Measurements from ENCODE around the gene FIBCD1.
"Not testable (repeated sequence)": the region's sequence is repeated elsewhere in the genome, so short reads cannot be mapped to it uniquely, and the experiment has no call there.

The FIBCD1 gene

GRCh38 chr9:130972957-130973685 is 34.1 kb upstream of the FIBCD1 start:
- DNase-seq, result no peak

- no peak for DNase-seq
Measured at GRCh38 chr9:130972277-130972956, 33.4 kb upstream of the FIBCD1 start.

- DNase-seq, result no peak
Measured at GRCh38 chr9:130971294-130971849, 32.3 kb upstream of the FIBCD1 start.

GRCh38 chr9:130970855-130971254 is 31.8 kb upstream of the FIBCD1 start:
- DNase-seq, result no peak

- no peak for DNase-seq
Measured at GRCh38 chr9:130970052-130970451, 31.0 kb upstream of the FIBCD1 start.

GRCh38 chr9:130965680-130966079 is 26.6 kb upstream of the FIBCD1 start:
- no peak for DNase-seq

- DNase-seq, result no peak
Measured at GRCh38 chr9:130963916-130964315, 24.9 kb upstream of the FIBCD1 start.

- no peak for DNase-seq
Measured at GRCh38 chr9:130963337-130963908, 24.4 kb upstream of the FIBCD1 start.

- no peak for DNase-seq
Measured at GRCh38 chr9:130962418-130963316, 23.6 kb upstream of the FIBCD1 start.

GRCh38 chr9:130961511-130962300 is 22.7 kb upstream of the FIBCD1 start:
- no peak for DNase-seq

- no peak for DNase-seq
Measured at GRCh38 chr9:130960522-130961378, 21.7 kb upstream of the FIBCD1 start.

- no peak for DNase-seq
Measured at GRCh38 chr9:130959809-130960334, 20.8 kb upstream of the FIBCD1 start.

- DNase-seq, result not testable (repeated sequence)
Measured at GRCh38 chr9:130958564-130958963, 19.5 kb upstream of the FIBCD1 start.

GRCh38 chr9:130957451-130958203 is 18.6 kb upstream of the FIBCD1 start:
- DNase-seq, result no peak

- DNase-seq, result no peak
Measured at GRCh38 chr9:130956636-130957450, 17.8 kb upstream of the FIBCD1 start.

- DNase-seq, result no peak
Measured at GRCh38 chr9:130955947-130956621, 17.0 kb upstream of the FIBCD1 start.

- DNase-seq, result not testable (repeated sequence)
Measured at GRCh38 chr9:130954925-130955324, 15.9 kb upstream of the FIBCD1 start.

GRCh38 chr9:130954317-130954716 is 15.3 kb upstream of the FIBCD1 start:
- DNase-seq, result no peak
